GM19452 (cell line): ENCODE data around the gene VEGFB.
A peak's percentile ranks its signal among the peaks of the same experiment; 100 is the strongest.

Experiments used
- ATAC-seq: cut with Tn5 transposase; IDR thresholded peaks from one replicate; pipeline ENCODE4 v1.9.1; 2021; ENCODE audit not compliant: unreplicated experiment

VEGFB gene

GRCh38 chr11:64233913-64234586 is at the start of gene VEGFB:
Gene VEGFB, plus strand, starts transcription at chr11:64234584. Its CDS starts 250 bp downstream, at chr11:64234834.
- no peak for ATAC-seq

GRCh38 chr11:64185175-64185692 is 49.1 kb upstream of the VEGFB start:
- peak; percentile 27 for ATAC-seq

- ATAC-seq: peak; percentile 74
Observed at GRCh38 chr11:64185693-64186491, 48.5 kb upstream of the VEGFB start, which contains the start of gene STIP1. Gene STIP1, plus strand, starts transcription at chr11:64186171. Its CDS starts 91 bp downstream, at chr11:64186262.

- ATAC-seq: no peak
Observed at GRCh38 chr11:64186492-64187165, 47.8 kb upstream of the VEGFB start.

- no peak for ATAC-seq
Observed at GRCh38 chr11:64192434-64192833, 42.0 kb upstream of the VEGFB start.

GRCh38 chr11:64196626-64197025 is 37.8 kb upstream of the VEGFB start:
- ATAC-seq: no peak

GRCh38 chr11:64198511-64198910 is 35.9 kb upstream of the VEGFB start:
- ATAC-seq: no peak

GRCh38 chr11:64201543-64201942 is 32.8 kb upstream of the VEGFB start:
- ATAC-seq: no peak

- ATAC-seq: no peak
Observed at GRCh38 chr11:64202992-64203391, 31.4 kb upstream of the VEGFB start.

- no peak for ATAC-seq
Observed at GRCh38 chr11:64203421-64204079, 30.8 kb upstream of the VEGFB start.

GRCh38 chr11:64204080-64204440 is 30.3 kb upstream of the VEGFB start:
- no peak for ATAC-seq

GRCh38 chr11:64204464-64204989 is 29.9 kb upstream of the VEGFB start:
- no peak for ATAC-seq

GRCh38 chr11:64206457-64207255 is 27.7 kb upstream of the VEGFB start, which contains the start of gene FERMT3:
Gene FERMT3, plus strand, starts transcription at chr11:64206721. Its CDS starts 644 bp downstream, at chr11:64207365.
- no peak for ATAC-seq

- ATAC-seq: peak; percentile 69
Observed at GRCh38 chr11:64207256-64208085, 26.9 kb upstream of the VEGFB start.

- ATAC-seq: no peak
Observed at GRCh38 chr11:64208086-64208795, 26.1 kb upstream of the VEGFB start.

- no peak for ATAC-seq
Observed at GRCh38 chr11:64208796-64209562, 25.4 kb upstream of the VEGFB start.

GRCh38 chr11:64209563-64209843 is 24.9 kb upstream of the VEGFB start:
- no peak for ATAC-seq
